Stimulated activated memory B cell treated with anti-CD40 and anti-IgM and Interleukin-4, amounts not matched to agents 10 μg/mL and 1 μg/mL and 100 μg/mL, for 72 hours (primary cell): Measurements from ENCODE around the gene OR56B1.
"Not testable (repeated sequence)": the region's sequence is repeated elsewhere in the genome, so short reads cannot be mapped to it uniquely, and the experiment has no call there.

Source experiments
- ATAC-seq: fragments of 150-1000 bp; cut with Tn5 transposase; 2 replicates; pipeline ENCODE4 v1.10.0; 2021
- H3K27ac Mint-ChIP-seq: one replicate; pipeline ENCODE4 v1.8.0; 2022; ENCODE audit warnings: mild to moderate bottlenecking, mixed read lengths
- H3K27me3 Mint-ChIP-seq: one replicate; pipeline ENCODE4 v1.8.0; 2022; ENCODE audit warnings: mixed read lengths
- H3K36me3 Mint-ChIP-seq: one replicate; pipeline ENCODE4 v1.8.0; 2022; ENCODE audit warnings: mixed read lengths
- H3K4me1 Mint-ChIP-seq: one replicate; pipeline ENCODE4 v1.8.0; 2022; ENCODE audit warnings: mixed read lengths
- H3K4me3 Mint-ChIP-seq: one replicate; pipeline ENCODE4 v1.8.0; 2022; ENCODE audit warnings: mild to moderate bottlenecking, moderate library complexity, mixed read lengths
- H3K9me3 Mint-ChIP-seq: one replicate; pipeline ENCODE4 v1.8.0; 2022; ENCODE audit warnings: mixed read lengths

Gene OR56B1

DNA sequence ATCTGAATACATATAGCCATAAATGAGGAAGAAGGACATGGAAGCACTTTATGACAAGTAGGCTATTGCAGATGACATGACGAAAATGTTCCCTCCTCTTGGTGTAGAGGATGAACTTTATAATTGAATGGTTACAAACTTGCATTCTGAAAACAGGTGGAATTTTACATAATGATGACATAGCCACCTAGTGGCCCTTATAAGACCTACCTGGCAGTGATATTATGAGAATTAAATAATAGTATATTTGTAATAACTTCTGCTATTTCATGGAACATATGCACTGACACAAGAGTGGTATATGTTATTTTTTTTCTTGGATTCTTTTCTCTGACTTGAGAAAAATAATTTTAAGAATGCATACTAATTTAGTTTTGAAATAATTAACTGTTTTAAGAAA, 23.7 kb upstream of the OR56B1 start:
- peaks cover 10% of the 10 kb centered on the region for H3K4me1 Mint-ChIP-seq
- H3K4me3 Mint-ChIP-seq: no peak overlapping the region
- H3K27me3 Mint-ChIP-seq: no peaks in the 10 kb centered on the region
- ATAC-seq: no peak
- H3K27ac Mint-ChIP-seq: no peak overlapping the region
- H3K9me3 Mint-ChIP-seq: no peaks in the 10 kb centered on the region
- H3K36me3 Mint-ChIP-seq: peaks cover 21% of the 10 kb centered on the region

DNA sequence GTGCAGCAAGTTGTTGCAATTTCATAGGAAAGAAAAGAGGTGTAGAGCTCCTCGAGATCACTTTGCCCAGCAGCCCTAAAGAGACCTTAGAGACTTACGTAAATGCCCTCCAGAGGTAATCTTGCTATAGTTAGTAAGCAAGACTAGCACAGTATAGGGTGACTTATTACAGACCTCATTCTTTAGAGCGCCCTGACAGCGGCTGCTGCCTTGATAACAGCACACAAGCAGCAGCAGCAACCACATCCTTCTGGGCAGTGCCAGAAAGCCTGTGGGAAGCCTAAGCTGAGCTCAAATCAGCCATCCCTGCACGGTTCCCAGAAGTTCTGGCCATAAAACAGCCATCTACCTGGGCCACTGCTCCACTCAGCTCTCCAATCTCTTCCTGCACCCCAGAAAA, 22.6 kb upstream of the OR56B1 start:
- Mint-ChIP-seq H3K9me3 (no peaks in the 10 kb centered on the region), H3K27ac (no peak overlapping the region), H3K4me1 (peaks cover 5% of the 10 kb centered on the region), H3K36me3 (peaks cover 19% of the 10 kb centered on the region), H3K27me3 (no peaks in the 10 kb centered on the region), H3K4me3 (no peak overlapping the region)
- ATAC-seq: no peak

DNA sequence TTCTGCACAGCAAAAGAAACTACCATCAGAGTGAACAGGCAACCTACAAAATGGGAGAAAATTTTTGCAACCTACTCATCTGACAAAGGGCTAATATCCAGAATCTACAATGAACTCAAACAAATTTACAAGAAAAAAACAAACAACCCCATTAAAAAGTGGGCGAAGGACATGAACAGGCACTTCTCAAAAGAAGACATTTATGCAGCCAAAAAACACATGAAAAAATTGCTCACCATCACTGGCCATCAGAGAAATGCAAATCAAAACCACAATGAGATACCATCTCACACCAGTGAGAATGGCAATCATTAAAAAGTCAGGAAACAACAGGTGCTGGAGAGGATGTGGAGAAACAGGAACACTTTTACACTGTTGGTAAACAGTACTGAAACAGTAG, 19.7 kb upstream of the OR56B1 start:
- H3K36me3 Mint-ChIP-seq: peaks cover 25% of the 10 kb centered on the region
- H3K4me1 Mint-ChIP-seq, H3K27me3 Mint-ChIP-seq, H3K9me3 Mint-ChIP-seq, H3K27ac Mint-ChIP-seq, ATAC-seq, H3K4me3 Mint-ChIP-seq: not testable (repeated sequence)

DNA sequence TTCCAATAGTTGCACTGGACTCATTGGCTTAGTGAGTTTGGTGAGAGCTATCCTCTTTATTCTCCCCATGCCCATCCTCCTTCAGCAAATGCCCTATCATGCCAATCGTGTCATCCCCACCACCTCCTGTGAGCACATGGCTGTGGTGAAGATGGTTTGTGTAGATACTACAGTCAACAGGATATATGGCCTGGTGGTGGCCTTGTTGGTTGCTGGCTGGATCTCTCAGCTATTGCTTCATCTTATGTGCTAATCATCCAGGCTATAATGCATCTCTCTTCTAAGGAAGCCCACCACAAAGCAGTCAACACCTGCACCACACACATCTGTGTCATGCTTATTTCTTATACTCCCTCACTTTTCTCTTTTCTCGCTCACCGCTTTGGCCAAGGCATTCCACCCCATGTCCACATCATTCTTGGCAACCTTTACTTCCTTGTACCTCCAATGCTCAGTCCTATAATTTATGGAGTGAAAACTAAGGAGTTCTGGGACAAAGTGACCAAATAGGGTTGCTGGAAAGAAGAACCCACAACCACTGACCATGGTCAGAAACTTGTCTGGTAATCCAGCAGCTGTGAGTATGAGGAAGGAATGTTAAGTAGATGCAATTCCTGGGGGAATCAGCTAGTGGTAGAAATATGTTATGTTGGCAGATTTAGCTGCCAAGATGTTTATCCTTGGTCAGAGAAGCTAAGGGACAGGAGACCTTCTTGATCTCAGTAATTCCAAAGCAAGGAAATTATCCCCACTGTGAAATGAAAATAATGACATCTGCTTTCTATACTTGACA, 16.3 kb upstream of the OR56B1 start:
- Mint-ChIP-seq H3K27ac (no peak overlapping the region), H3K36me3 (peaks cover 25% of the 10 kb centered on the region), H3K4me1 (no peaks in the 10 kb centered on the region), H3K27me3 (no peaks in the 10 kb centered on the region), H3K9me3 (no peaks in the 10 kb centered on the region), H3K4me3 (no peak overlapping the region)
- ATAC-seq: no peak

DNA sequence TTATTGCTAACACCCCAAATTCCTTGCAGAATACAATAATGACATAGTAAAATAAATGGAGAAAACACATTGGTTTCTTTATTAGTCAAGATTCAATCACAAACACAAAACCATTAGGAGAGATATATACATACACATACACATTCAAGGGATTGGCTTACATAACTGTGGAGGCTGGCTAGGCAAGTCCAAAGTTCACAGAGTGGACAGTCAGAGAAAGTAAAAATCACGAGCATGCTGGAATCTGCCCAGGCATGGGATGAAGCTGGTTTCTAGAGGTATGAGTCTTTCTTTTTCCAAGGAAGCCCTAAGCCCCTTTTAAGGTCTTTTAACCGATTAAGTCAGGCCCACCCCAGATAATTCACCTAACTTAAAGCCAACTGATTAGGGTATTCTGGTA, 13.6 kb upstream of the OR56B1 start:
- Mint-ChIP-seq H3K27ac (no peak overlapping the region), H3K4me3 (no peak overlapping the region), H3K27me3 (no peaks in the 10 kb centered on the region), H3K36me3 (peaks cover 28% of the 10 kb centered on the region), H3K4me1 (no peaks in the 10 kb centered on the region), H3K9me3 (no peaks in the 10 kb centered on the region)
- ATAC-seq: no peak

DNA sequence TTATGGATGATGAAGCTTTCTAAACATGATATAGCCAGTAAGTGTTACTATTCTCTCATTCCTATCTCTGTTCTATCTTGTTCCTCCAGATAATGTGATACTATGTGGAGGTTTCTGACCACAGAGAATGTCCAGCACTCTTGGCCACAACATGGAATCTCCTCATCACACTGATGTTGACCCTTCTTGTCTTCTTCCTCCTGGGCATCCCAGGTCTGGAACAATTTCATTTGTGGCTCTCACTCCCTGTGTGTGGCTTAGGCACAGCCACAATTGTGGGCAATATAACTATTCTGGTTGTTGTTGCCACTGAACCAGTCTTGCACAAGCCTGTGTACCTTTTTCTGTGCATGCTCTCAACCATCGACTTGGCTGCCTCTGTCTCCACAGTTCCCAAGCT, 9.9 kb upstream of the OR56B1 start:
- Mint-ChIP-seq H3K36me3 (peaks cover 16% of the 10 kb centered on the region), H3K9me3 (no peaks in the 10 kb centered on the region), H3K4me1 (no peaks in the 10 kb centered on the region), H3K4me3 (no peak overlapping the region), H3K27me3 (no peaks in the 10 kb centered on the region), H3K27ac (no peak overlapping the region)
- ATAC-seq: no peak

DNA sequence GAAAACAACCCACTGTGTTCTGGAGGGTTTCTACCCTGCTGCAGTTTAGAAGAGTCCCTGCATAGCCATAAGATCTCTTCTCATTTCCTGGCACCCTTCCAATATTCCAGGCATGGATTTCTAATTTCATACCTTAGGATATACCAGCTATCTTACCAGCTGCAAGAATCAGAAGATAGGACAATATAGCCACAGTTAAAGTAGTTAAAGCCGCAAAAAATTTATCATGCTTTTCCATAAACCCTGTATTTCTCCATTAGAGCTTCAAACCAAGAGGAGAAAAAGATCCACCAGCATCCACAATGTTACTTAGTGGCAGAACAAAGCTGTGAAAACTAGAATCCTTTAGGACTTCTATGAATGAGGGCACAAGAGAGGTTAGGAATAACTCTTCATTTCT, 8.6 kb upstream of the OR56B1 start:
- Mint-ChIP-seq H3K27me3 (no peaks in the 10 kb centered on the region), H3K4me3 (no peak overlapping the region), H3K36me3 (peaks cover 16% of the 10 kb centered on the region), H3K9me3 (no peaks in the 10 kb centered on the region), H3K27ac (no peak overlapping the region), H3K4me1 (no peaks in the 10 kb centered on the region)
- no peak for ATAC-seq

DNA sequence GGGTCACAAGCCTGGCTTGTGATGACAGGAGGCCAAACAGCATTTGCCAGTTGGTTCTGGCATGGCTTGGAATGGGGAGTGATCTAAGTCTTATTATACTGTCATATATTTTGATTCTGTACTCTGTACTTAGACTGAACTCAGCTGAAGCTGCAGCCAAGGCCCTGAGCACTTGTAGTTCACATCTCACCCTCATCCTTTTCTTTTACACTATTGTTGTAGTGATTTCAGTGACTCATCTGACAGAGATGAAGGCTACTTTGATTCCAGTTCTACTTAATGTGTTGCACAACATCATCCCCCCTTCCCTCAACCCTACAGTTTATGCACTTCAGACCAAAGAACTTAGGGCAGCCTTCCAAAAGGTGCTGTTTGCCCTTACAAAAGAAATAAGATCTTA, 843 bp downstream of the OR56B1 start:
- Mint-ChIP-seq H3K27ac (no peak overlapping the region), H3K36me3 (peaks cover 37% of the 10 kb centered on the region), H3K27me3 (peaks cover 7% of the 10 kb centered on the region), H3K4me3 (no peak overlapping the region), H3K4me1 (no peaks in the 10 kb centered on the region), H3K9me3 (peaks cover 11% of the 10 kb centered on the region)
- no peak for ATAC-seq

DNA sequence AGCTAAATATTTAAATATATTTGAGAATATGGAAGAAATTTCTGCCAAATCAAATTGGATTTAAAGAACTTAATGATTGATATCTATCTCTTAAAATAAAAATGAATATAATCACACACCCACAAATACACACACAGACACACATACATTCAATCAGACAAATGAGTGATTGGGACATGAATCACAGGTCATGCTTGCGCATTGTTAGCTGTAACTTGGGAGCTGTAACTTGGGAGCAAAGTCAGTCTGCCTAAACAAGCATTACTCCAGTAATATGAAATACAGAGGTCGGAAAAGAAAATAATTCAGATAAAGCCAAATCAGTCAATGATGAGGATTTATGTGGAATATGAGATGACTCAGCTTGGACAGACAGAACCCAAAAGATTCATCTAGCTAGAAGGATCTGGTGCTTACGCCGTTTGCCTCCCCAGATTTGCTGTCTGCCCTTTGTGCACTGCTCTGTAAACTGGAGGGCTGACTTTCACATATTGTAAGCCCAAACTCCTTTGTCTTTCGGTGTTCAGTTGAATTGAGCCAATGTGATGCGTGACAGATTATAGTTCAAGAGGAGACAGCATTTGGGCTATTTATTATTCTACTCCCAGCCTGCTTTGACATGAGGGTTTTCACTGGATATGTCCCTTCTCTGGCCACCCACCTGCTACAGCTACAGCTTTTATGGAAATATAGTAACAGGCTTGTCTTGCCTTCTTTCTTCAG, 1.6 kb downstream of the OR56B1 start:
- Mint-ChIP-seq H3K4me3 (no peak overlapping the region), H3K36me3 (peaks cover 39% of the 10 kb centered on the region), H3K4me1 (no peaks in the 10 kb centered on the region), H3K27me3 (peaks cover 9% of the 10 kb centered on the region), H3K27ac (no peak overlapping the region), H3K9me3 (peaks cover 11% of the 10 kb centered on the region)
- ATAC-seq: no peak

DNA sequence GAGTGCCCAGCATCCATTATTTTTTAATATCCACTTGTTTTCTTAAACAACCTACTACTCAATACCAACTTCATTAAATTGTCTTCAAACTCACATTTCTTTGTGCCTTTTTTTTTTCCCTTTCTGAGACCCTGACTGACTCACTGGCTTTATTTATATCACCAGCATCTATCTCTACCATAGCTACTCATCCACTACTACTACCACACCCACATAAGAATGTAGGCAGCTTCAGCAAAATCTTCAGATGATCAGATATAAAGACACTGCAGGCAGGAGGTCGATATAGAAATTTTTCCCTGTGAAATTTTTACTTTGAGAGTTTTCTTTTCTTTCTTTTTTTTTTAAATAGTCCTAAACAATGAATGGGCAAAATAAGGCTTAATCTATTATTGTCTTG, 2.2 kb downstream of the OR56B1 start:
- Mint-ChIP-seq H3K27ac (no peak overlapping the region), H3K4me3 (no peak overlapping the region), H3K27me3 (peaks cover 9% of the 10 kb centered on the region), H3K9me3 (peaks cover 11% of the 10 kb centered on the region), H3K36me3 (peaks cover 39% of the 10 kb centered on the region), H3K4me1 (no peaks in the 10 kb centered on the region)
- no peak for ATAC-seq

DNA sequence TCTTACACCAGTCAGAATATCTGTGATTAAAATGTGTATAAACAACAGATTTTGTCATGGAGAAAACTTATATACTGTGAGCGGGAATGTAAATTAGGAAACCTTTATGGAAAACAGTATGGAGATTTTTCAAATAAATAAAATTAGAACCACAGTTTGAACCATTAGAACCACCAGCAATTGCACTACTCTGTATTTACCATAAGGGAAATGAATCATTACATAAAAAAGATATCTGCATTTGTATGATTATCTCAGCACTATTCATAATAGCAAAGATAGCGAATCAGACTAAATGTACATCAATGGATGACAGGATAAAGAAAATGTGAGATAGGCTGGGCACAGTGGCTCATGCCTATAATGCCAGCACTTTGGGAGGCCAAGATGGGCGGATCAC, 10.4 kb downstream of the OR56B1 start:
- Mint-ChIP-seq H3K27ac (no peak overlapping the region), H3K4me1 (no peaks in the 10 kb centered on the region), H3K36me3 (peaks cover 7% of the 10 kb centered on the region), H3K27me3 (peaks cover 7% of the 10 kb centered on the region), H3K9me3 (peaks cover 4% of the 10 kb centered on the region), H3K4me3 (no peak overlapping the region)
- ATAC-seq: no peak

DNA sequence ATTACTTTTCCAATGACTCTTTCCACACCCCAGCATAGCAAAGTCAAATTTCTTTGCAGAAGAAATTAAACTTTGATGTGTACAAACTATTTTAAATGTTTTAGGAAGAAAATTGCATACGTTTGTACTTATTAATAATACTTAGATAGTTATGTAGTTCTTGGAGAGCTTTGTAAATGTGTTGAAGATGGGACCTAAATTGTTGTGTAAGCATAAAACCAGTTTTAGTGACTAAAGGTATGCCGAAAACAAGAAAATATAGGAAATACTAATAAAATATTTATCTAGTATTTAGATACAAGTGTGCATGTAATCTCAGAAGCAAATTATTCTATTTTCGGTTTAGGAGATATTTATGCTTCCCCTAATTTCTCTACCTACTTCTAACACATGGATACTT, 13.6 kb downstream of the OR56B1 start:
- Mint-ChIP-seq H3K4me1 (no peaks in the 10 kb centered on the region), H3K27me3 (no peaks in the 10 kb centered on the region), H3K9me3 (no peaks in the 10 kb centered on the region), H3K27ac (no peak overlapping the region), H3K36me3 (no peaks in the 10 kb centered on the region), H3K4me3 (no peak overlapping the region)
- no peak for ATAC-seq

DNA sequence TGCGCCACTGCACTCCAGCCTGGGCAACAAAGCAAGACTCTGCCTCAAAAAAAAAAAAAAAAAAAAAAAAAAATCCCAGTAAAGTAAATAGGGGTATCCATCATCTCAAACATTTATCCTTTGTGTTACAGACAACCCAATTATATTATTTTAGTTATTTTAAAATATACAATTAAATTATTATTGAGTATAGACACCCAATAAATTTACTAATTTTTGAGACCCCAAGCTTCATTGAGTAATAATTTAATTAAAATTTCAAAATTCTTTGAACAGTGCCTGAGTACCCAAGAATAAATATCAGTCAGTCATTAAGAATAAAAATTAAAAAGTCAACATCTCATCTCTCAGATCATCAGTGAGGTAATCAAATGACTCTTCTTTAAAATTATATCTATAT, 17.7 kb downstream of the OR56B1 start, which contains the start of gene OR52N4:
TSS of gene OR52N4 (plus strand) at position 301 of the 400 bp plus-strand sequence. CDS start 498 bp downstream, outside the sequence.
- peaks cover 8% of the 10 kb centered on the region for H3K36me3 Mint-ChIP-seq
- H3K4me1 Mint-ChIP-seq: no peaks in the 10 kb centered on the region
- no peaks in the 10 kb centered on the region for H3K27me3 Mint-ChIP-seq
- ATAC-seq: no peak
- no peaks in the 10 kb centered on the region for H3K9me3 Mint-ChIP-seq
- no peak within 1 kb of the TSS for H3K4me3 Mint-ChIP-seq
- no peak within 1 kb of the TSS for H3K27ac Mint-ChIP-seq

DNA sequence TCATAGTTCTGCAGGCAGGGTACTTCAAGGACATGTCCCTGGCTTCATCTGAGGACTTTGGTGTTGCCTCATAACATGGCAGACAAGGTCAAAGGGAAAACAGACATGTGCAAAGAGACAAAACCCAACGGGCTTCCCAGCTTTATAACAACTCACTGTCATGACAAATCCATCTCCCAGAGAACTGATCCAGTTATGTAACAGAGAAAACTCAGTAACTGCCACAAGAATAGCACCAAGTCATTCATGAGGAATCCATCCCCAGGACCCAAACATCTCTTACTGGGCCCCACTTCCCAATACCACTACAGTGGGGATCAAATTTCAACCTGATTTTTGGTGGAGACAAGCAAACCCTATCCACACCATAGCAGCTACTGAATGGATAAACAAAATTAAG, 30.8 kb downstream of the OR56B1 start:
- Mint-ChIP-seq H3K27ac (no peak overlapping the region), H3K36me3 (no peaks in the 10 kb centered on the region), H3K9me3 (no peaks in the 10 kb centered on the region), H3K27me3 (no peaks in the 10 kb centered on the region), H3K4me3 (no peak overlapping the region), H3K4me1 (no peaks in the 10 kb centered on the region)
- no peak for ATAC-seq

DNA sequence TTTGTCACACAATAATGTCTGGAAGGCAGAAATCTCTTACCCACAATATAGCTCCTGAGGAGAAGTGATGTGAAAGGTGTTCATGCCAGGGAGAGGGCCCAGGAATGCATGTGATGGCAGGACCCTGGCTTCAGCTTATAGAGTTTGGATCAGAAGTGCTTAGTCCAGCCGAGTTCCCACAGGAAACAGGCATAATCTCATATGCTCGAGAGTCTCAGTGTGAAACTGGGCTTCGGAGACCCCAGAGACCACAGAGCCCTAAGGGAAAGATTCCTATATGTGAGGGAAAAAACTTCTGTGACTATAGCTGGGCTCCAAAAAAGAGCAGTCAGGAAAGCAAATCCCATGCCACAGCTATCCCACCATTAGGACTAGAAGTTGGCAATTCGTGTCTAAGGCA, 47.0 kb downstream of the OR56B1 start, which contains the start of gene OR52N5:
TSS of gene OR52N5 (minus strand) at position 101 of the 400 bp plus-strand sequence. CDS start 4,721 bp downstream, outside the sequence.
- no peaks in the 10 kb centered on the region for H3K36me3 Mint-ChIP-seq
- peaks cover 30% of the 10 kb centered on the region for H3K27me3 Mint-ChIP-seq
- no peaks in the 10 kb centered on the region for H3K9me3 Mint-ChIP-seq
- H3K4me1 Mint-ChIP-seq: no peaks in the 10 kb centered on the region
- no peak within 1 kb of the TSS for H3K4me3 Mint-ChIP-seq
- no peak for ATAC-seq
- H3K27ac Mint-ChIP-seq: no peak within 1 kb of the TSS
